Thoracic aorta (tissue), 2 donors: ENCODE data around the gene CYP27A1. TPM values are rescaled to one million over a fixed set of nuclear protein-coding genes. Genes with fewer than 3 reads are reported as not detected.
A peak's percentile ranks its signal among the peaks of the same experiment; 100 is the strongest.

Experiments
- ATAC-seq: fragments of 150-250 bp; one replicate; pipeline ENCODE4 v1.8.0; 2017; ENCODE audit warnings: low read depth; ENCODE audit not compliant: insufficient number of reproducible peaks, low FRiP score
- DNase-seq: peaks from one replicate; pipeline ENCODE4 v3.0.0-alpha.2; 2020; ENCODE audit warnings: low spot score
- H3K27ac ChIP-seq, 2 donors: fragments of 200-600 bp; sonication (generic); 1 replicate in 1 of 2; 2 replicates in 1 of 2; pipeline ENCODE4 v1.5.1; 2016; ENCODE audit warnings: mild to moderate bottlenecking in 2 of 2, moderate library complexity in 2 of 2
- H3K27me3 ChIP-seq: fragments of 200-600 bp; sonication (generic); replicated peaks from 2 replicates; pipeline ENCODE4 v1.6.0; 2016; ENCODE audit warnings: mild to moderate bottlenecking; ENCODE audit not compliant: insufficient read depth
- H3K36me3 ChIP-seq: fragments of 200-600 bp; sonication (generic); one replicate; pipeline ENCODE4 v1.5.1; 2016
- H3K4me1 ChIP-seq, 2 donors: fragments of 200-600 bp; sonication (generic); 1 replicate in 1 of 2; 2 replicates in 1 of 2; pipeline versions ENCODE4 v1.5.1 to v1.6.0; 2016; ENCODE audit warnings: low read depth in 2 of 2, mild to moderate bottlenecking in 1 of 2; ENCODE audit not compliant: control insufficient read depth in 1 of 2
- H3K4me3 ChIP-seq: fragments of 200-600 bp; sonication (generic); 2 replicates; pipeline ENCODE4 v1.5.1; 2016; ENCODE audit warnings: mild to moderate bottlenecking
- H3K9me3 ChIP-seq: fragments of 200-600 bp; sonication (generic); 2 replicates; pipeline ENCODE4 v1.5.1; 2016
- CTCF ChIP-seq: fragments of 200-600 bp; sonication (generic); IDR thresholded peaks from one replicate; pipeline ENCODE4 v1.5.1; 2019; ENCODE audit warnings: antibody characterized with exemption
- total RNA-seq, 2 donors: library from RNA; depleted of rRNA; stranded (reverse); fragments of >200 nt; gene quantifications; one replicate each; pipeline versions ENCODE4 v1.1.0 to v1.2.3, GENCODE V29; 2016

Gene CYP27A1
- total RNA-seq: 10 to 100 TPM; 31.6 to 37.8 TPM

- H3K9me3 ChIP-seq: no peaks in the 10 kb centered on the region
- no peaks in the 10 kb centered on the region for H3K36me3 ChIP-seq
- ATAC-seq (no peak), DNase-seq (no peak)
- H3K27me3 ChIP-seq: no peaks in the 10 kb centered on the region
- peak within 1 kb of the TSS; percentile 91 for H3K4me3 ChIP-seq
- no peak for TF ChIP-seq CTCF
- peak within 1 kb of the TSS; percentile 85 to 93 for H3K27ac ChIP-seq
- peaks cover 2 to 30% of the 10 kb centered on the region in 2 donors for H3K4me1 ChIP-seq
These were observed at the start of gene CYP27A1 for GRCh38 chr2:218781691-218782527. Gene CYP27A1, plus strand, starts transcription at chr2:218782147. Its CDS starts 36 bp downstream, at chr2:218782183.

GRCh38 chr2:218732761-218733158 is 49.2 kb upstream of the CYP27A1 start:
- peak overlapping the region in 1 of 2 donors; percentile 59 for H3K27ac ChIP-seq
- H3K4me3 ChIP-seq: no peak overlapping the region
- peaks cover 1% of the 10 kb centered on the region for H3K36me3 ChIP-seq
- no peaks in the 10 kb centered on the region for H3K9me3 ChIP-seq
- no peak for DNase-seq
- peaks cover 10 to 19% of the 10 kb centered on the region in 2 donors for H3K4me1 ChIP-seq
- no peaks in the 10 kb centered on the region for H3K27me3 ChIP-seq
- ATAC-seq: no peak
- no peak for TF ChIP-seq CTCF

DNA sequence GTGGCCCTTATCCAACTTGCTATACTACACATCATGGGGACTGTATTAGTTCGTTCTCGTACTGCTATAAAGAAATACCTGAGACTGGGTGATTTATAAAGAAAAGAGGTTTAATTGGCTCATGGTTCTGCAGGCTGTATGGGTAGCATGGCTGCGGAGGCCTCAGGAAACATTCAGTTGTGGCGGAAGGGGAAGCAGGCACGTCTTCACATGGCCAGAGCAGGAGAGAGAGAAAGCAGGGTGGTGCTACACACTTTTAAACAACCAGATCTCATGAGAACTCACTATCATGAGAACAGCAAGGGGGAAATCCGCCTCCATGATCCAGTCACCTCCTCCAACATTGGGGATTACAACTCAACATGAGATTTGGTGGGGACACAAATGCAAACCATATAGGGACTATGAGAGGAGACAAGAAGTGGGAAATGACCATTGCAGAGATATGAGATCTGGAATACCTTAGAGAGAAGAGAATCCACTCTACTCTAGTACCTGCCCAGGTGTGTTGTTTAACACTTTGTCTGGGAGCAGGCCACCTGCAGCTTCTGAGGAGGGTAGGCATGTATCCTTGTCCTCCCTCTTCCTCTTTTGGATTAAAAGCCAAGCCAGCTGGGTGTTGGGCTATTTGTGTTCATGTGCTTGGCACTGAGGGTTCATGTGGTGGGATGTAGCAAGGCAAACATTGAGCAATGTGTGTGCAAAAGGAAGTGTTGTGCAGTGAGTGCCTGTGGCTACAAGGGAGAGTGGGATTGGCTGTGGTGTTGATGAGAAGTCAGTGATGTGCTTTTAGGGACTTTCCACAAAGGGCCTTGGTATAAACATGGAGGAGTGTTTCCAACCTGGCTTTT is 48.6 kb upstream of the CYP27A1 start:
- Histone ChIP-seq H3K27me3 (no peaks in the 10 kb centered on the region), H3K9me3 (no peaks in the 10 kb centered on the region), H3K36me3 (peaks cover 7% of the 10 kb centered on the region), H3K27ac (no peak overlapping the region), H3K4me1 (peaks cover 10 to 19% of the 10 kb centered on the region in 2 donors), H3K4me3 (no peak overlapping the region)
- TF ChIP-seq CTCF: no peak
- no peak for DNase-seq
- no peak for ATAC-seq

DNA sequence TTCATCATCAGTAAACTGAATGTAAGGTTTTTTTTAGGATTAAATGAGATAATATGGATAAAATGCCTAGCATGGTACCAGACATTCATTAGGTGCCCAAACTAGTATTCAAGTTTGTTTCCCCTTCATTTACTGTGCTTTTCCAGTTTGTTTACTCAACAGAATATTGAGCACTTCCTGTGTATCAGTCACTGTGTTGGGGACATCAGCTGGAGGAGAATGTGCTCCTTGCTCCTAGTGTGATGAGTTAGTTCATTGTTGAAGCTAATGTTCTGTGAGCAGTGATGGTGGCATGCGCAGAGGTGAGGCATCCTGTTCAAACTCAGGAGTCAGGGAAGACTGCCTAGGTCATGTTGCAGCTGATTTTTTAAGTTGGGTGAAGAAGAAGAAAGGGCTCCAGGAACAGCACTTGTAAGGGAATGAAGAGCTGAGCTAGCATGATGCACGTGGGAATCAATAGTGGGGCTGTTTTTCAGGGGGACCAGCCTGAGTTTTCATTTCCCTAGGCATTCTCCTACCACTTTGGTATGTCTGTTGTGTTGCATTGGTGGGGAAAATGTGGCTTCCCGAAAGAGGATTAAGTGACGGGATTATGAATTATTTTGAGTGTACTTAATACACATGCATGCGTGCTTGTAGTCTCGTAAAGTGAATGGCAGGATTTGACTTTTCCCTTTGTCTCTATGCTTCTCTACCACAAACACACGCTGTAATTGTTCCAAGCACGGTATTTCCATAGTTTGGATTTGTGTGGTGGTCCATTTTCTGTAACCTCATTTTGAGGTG is 47.6 kb upstream of the CYP27A1 start:
- Histone ChIP-seq H3K4me1 (peaks cover 10 to 19% of the 10 kb centered on the region in 2 donors), H3K4me3 (no peak overlapping the region), H3K27ac (no peak overlapping the region), H3K36me3 (peaks cover 10% of the 10 kb centered on the region), H3K27me3 (no peaks in the 10 kb centered on the region), H3K9me3 (no peaks in the 10 kb centered on the region)
- DNase-seq (no peak), ATAC-seq (no peak)
- TF ChIP-seq CTCF: no peak
